NOMO-1 treated with dmso at 0.1 percent for 144 hours (cell line): Measurements from ENCODE around the gene ACOXL.

Experiments
- DNase-seq: peaks from one replicate; lab custom pipeline; 2025; ENCODE audit not compliant: unreplicated experiment; lab: John Stamatoyannopoulos, UW

The ACOXL gene

DNA sequence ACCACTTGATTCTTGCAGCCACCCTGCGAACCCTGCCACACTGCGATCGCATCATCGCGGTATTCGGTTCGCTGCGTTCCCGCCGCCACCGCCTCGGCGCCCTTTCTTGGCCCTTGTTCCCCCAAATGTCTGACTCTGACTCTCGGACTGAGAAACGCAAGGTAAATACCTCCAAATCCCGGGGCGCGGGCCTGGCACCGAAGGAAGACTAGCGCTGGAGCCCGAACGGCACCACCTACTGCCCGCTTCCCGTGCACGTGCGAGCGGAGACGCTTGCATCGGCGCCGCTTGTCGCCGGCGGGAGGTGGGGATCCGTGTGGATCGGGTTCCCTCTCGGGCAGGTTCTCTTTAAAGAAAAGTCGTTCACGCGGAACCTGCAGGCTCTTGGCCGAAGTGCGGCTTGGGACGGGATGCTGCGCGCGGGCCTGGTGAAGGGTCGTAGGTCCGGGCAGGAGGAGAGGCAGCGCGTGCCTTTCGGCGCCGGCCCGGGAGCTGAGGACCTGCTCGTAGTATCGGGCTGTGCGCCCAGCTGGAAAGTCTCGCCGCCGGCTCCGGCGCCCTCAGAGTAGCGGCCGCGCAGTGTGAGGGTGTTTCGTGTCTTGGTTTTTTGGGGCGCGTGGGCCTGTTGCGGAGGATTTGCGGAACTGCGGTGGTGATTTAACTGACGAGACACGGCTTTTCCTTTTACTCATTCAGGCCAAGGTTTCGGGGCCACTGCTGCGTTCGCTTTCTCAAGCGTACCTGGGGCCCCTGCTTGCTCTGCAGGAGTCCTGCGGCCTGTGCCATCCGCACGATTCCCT, 388.9 kb downstream of the ACOXL start:
- DNase-seq, result peak; percentile 33

DNA sequence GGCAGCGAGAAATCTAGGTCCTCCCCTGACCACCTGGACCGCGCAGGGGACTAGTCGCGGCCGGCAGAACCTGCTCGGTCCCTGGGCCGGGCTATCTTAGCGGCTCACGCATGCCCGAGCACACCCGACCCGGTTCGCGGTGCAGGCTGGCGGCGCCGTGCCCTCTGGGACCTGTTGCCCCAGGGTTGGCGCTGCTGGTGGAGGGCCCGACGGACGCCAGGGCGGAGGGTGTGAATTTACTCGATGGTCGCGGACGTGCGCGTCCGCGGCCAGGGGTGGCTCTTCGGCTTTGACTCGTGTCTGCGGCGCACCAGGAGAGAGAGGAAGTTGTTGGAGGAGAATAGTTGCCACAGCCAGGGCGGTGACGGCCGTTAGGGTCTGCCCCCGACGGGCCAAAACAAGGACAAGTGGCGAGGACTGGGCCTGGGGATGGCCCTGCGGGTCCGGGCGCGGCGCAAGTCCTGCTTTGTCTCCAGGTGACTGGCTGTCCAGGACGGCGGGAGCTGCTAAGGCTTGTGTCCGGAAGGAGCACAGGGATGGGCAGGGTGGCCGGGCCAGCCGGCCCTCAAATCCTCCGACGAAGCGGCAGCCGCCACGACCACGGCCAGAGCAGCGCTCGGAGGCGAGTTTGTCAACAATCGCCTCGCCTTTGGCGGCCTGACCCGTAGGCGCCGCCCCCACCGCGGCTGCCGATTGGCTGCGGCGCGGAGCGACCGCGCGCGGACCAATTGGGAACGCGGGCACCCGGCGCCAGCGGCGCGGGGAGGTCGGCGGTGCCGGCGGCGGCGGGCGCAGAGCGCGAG, 389.7 kb downstream of the ACOXL start:
- DNase-seq, result peak; percentile 82

GRCh38 chr2:111122631-111123421, 390.5 kb downstream of the ACOXL start:
- DNase-seq, result peak; percentile 41

- DNase-seq, result no peak
Observed at GRCh38 chr2:111123751-111124150, 391.4 kb downstream of the ACOXL start.

- no peak for DNase-seq
Observed at GRCh38 chr2:111126581-111126980, 394.2 kb downstream of the ACOXL start.

DNA sequence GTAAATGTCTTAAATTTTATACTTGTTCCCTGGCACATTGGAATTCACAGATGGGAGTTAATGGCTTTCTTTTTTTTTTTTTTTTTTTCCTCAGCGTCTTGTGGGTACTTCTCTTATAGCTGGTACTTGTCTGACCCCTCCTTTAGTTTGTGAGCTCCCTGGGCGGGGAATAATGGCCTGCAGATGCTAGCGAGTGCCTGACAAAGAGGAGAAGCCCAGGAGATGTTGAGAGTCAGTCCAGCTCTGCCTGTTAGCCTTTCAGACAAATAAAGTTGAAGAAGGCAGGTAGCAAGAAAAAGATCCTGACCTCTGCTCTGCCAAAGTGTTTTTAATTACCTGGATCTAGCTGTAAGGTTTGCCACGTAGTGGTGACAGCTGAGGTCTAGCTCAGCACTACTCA, 395.0 kb downstream of the ACOXL start:
- no peak for DNase-seq

- DNase-seq, result no peak
Observed at GRCh38 chr2:111128096-111128495, 395.7 kb downstream of the ACOXL start.

GRCh38 chr2:111133603-111134002, 401.2 kb downstream of the ACOXL start:
- DNase-seq, result no peak

GRCh38 chr2:111134055-111134454, 401.7 kb downstream of the ACOXL start:
- DNase-seq, result no peak

DNA sequence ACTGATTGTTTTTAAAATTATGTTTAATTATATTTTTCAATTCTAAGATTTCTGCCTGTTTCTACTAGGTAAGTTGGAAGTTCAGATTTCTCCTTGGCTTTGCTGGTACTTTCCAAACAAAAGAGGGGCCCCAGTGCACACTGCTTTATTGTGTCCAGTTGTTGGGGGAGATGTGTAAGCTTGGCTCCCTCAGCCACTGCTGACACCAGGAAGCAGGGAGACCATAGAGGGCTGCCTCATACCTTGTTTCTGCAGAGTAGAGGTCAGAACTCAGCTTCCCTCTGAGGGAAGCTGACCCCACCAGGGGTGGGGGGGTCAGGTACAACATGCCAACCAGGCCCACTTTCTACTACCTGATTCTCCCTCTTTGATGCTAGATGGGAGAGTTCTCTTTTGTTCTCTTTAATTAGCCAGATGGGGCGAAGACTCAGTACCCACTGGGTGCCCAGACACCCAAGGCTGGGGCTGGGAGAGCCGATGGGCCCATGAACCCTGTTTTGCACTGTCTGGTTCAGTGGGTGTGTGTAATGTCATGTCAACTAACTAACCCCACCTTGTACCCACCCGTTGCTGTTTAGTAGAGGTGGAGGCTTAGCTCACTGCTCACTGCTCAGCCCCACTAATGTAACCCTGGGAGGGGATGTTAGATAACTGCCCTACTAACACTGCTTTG, 403.0 kb downstream of the ACOXL start:
- no peak for DNase-seq

DNA sequence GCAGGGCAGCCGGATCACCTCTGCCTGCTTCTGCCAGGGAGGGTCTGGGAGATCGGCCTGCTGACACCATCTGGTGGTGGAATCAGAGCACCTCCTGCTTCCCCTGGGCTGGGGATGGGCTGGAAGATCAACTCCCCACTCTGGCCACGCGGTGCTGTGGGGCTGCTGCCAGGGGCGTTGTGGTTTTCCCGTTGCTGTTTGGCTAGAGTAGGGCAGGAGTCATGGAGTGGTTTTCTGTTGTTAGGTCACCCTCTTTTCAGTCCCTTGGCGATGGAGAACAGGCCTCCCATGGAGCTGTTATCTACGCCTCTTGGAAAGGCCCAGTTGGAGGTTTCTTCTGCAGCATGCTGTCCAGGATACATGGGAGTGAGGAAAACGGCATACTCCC, 403.5 kb downstream of the ACOXL start:
- DNase-seq, result no peak

DNA sequence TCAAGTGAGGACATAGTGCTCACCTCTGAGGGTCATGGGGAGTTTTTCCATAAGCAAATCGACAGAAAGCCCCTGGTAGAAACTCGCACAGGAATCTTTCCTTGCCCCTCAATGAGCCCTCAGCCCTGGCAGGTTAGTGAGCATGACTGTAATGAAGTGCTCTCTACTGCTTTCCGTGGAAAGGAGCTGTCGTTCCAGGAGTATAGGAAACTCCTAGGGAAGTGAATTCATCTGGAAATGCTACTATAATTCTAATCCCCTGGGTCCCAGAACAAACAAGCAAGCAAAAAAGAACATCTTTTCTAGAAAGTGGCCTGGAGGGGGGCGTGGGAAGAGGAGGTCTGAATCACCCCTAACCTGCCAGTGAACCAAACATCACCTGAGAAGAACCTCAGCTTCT, 406.5 kb downstream of the ACOXL start:
- no peak for DNase-seq

DNA sequence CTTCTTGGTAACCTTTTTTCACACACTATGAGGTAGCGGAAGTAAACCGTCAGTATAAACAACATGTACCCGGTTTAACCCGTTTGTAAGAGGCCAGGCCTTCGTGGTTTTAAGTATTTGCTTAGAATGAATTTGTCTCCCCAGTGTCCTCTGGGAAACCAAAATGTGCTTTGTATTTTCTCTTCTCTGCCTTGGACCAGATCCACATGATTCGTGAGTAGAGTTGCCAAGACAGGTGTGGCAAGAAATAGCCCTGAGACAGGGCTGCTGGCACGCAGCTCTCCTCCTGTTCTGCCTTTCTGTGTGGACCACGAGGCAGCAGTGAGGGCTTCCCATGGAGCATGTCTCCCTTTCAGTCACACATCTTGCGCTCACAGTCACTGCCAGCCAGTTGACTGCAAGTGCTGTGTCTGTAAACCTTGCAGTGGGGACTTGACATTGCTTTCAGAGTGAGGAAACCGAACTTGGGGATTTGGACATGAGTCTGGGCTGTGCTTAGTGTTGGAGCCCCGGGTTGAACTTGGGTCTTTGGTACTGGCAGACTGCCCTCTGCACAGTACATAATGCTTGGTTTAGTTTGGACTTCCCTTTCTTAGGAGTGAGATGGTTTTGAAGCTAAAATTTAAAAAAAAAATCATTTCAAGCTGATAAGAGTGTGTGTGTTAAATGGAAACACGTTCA, 407.4 kb downstream of the ACOXL start:
- no peak for DNase-seq

GRCh38 chr2:111140815-111141214, 408.4 kb downstream of the ACOXL start:
- DNase-seq, result no peak

GRCh38 chr2:111142101-111142500, 409.7 kb downstream of the ACOXL start:
- no peak for DNase-seq

DNA sequence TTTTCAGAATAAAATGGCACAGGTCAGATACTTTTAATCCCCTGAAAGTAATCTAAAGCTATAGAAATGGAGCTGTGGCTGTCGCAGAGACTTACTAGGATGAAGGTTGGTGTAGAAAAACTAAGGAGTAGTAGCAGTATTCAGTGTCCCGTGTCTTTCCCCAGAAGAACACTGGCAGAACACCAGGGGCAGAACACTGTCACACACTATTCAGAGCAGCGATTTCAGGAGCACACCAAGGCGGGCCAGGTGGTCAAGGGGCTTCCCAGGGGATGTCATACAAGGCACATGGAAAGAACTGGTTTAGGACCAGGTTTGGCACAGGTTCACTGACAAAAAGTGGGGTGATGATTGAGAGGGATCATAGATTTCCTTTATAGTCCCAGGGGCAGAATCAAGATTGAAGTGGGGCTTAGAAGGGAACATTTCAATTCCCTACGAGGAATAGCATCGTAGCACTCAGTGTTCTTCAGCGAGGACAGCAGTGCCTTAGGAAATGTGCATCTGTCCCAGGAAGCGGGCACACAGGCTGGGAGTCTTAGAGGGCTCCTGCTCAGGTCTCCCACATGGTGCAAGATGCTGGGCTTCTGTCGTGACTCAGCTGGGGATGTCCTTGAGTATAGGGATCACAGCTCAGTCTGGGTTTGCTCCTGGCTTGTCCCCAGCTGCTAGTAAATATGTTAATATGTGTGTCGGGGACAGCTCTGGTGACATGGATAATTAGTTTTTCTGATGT, 410.9 kb downstream of the ACOXL start:
- DNase-seq, result no peak

DNA sequence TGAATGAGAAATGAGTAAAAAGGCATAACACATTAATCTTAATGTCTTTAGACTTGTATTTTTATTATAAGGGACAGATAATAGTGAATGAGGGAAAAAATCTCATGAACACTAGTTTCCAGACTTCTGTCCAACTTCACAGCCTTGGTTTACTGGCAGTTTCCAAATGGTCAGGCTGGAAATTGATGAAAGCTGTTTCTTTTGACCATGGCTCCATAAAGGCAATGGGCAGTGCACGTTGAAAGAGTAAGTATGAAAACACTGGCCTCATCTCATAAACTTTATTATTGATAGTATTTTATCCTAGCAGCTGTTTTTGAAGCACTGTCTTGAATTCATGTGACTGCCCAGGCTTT, 411.4 kb downstream of the ACOXL start:
- DNase-seq, result no peak

DNA sequence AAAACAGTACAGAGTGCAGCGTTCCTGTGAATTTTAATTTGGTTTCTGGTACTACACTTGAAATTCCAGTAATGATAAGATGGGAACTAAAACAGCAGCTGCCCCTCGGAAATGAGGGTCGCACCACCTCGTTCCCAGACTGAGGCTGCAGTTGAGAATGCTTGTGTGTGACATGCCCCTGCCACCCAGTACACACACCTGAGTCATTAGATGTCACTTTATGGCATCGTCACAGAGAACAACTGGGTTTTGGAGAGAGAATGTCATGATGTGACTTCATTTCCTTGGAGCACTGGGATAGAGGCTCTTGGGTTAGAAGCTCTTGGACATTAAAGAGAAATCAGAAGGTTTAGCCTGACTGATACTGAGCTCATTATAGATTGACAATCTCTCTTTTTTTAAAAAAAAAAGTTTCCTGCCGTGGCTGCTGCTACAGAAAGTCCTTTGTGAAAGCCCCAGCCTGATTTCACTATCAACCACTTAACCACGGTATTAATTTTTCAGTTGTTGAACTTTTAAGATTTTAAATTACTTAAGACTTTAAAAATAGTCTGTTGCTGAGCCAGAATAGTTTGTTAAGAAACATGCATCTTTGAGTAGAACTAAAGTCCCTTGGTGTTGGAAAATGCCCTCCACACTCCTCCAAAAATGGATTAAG, 412.9 kb downstream of the ACOXL start:
- no peak for DNase-seq

- DNase-seq, result no peak
Observed at GRCh38 chr2:111145951-111146350, 413.6 kb downstream of the ACOXL start.
